ENCODE data around the gene ASNS.

ASNS gene

DNA sequence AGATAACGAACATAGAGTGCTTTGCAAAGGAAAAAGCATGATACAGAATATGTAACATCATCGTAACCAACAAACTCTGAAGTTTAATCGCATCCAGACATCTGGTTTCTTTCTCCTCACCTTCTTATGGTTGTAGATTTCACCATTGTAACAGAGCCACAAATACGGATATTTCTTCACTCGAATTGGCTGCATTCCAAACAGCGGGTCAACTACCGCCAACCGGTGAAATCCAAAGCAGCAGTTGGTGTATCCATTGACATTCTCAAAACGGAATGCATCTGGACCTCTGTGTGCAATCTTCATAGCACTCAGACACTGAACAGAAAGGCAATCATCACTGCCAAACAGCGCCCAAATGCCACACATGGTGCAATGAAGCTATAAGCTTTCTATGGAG lies 3.4 kb downstream of the ASNS start:
- no peak for DNase-seq (ENCODE audit: low spot score)
- in situ Hi-C loops (cut with MboI; ENCODE audit: low sequenced_read_pairs, unreplicated experiment): no loop called here
- TF ChIP-seq, protein P1, sequence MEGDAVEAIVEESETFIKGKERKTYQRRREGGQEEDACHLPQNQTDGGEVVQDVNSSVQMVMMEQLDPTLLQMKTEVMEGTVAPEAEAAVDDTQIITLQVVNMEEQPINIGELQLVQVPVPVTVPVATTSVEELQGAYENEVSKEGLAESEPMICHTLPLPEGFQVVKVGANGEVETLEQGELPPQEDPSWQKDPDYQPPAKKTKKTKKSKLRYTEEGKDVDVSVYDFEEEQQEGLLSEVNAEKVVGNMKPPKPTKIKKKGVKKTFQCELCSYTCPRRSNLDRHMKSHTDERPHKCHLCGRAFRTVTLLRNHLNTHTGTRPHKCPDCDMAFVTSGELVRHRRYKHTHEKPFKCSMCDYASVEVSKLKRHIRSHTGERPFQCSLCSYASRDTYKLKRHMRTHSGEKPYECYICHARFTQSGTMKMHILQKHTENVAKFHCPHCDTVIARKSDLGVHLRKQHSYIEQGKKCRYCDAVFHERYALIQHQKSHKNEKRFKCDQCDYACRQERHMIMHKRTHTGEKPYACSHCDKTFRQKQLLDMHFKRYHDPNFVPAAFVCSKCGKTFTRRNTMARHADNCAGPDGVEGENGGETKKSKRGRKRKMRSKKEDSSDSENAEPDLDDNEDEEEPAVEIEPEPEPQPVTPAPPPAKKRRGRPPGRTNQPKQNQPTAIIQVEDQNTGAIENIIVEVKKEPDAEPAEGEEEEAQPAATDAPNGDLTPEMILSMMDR (IDR thresholded peaks at IDR 0.05; ENCODE audit: borderline replicate concordance, control extremely low read depth, extremely low read depth, insufficient read depth, missing control alignments): no peak

DNA sequence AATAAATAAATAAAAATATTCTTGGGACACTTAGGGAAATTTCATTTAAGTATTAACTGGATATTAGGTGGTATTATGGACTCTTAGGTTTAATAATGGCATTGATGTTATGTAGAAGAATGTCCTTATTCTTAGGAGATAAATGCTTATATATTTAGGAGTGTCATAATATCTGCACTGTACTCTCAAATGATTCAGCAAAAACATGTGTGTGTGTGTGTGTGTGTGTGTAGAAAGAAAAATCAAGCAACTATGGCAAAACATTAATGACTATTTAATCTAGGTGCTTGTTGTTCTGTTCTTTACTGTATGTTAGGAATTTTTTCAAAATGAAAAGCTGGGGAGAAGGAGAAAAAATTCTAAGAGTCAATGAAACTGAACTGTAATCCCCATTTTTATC lies 3.9 kb downstream of the ASNS start:
- no peak for DNase-seq (ENCODE audit: low spot score)
- in situ Hi-C loops (cut with MboI; ENCODE audit: low sequenced_read_pairs, unreplicated experiment): no loop called here

DNA sequence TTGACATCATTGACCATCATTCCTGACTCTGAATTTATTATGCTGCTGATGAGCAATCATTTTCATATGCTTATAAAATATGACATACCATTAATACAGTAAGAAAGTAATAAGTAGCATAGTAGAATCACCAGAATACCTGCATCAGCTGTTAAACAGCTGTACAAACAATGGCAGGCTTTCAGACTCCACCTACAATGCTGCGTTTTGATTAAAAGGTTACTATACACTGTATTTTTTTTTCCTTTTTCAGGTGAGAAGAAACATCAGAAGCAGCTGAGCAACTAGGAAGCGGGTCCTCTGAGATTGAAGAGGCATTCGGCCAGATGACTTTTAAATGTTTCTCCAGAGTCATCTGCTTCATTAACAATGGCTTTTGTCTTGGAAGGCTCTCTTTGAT lies 7.1 kb downstream of the ASNS start:
- TF ChIP-seq, protein P1 (IDR thresholded peaks at IDR 0.05; ENCODE audit: borderline replicate concordance, control extremely low read depth, extremely low read depth, insufficient read depth, missing control alignments): no peak
- in situ Hi-C loops (cut with MboI; ENCODE audit: low sequenced_read_pairs, unreplicated experiment): no loop called here
- no peak for DNase-seq (ENCODE audit: low spot score)

More for the DNA sequence above, 3.9 kb downstream of the ASNS start:
- TF ChIP-seq, protein P1 (IDR thresholded peaks at IDR 0.05; ENCODE audit: borderline replicate concordance, control extremely low read depth, extremely low read depth, insufficient read depth, missing control alignments): no peak

DNA sequence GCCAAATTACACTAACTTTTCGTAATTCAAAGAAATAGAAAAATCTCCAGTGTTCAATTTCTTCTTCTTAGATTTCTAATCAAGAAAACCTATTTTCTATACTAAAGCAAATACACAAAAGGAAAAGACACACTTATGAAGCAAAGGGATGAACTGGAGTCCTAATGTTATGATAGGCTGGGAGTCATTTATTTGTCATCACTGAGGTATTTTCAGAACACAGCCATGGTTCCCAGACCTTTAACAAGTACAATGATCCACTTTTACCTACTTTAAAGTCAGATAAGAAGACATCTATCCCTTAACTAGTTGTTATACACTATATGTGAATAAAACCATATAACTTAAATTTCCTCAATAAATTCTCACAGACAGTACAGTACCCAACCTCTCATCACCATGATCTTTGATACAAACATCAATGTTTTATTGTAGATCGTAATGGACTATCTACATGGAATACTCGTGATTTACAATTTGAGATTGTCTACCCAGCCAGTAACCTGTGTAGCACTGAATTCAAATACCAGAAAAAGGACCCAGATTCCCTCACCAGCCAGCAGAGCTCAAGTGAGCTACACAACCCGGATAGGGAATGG lies 12.5 kb downstream of the ASNS start:
- TF ChIP-seq, protein P1 (IDR thresholded peaks at IDR 0.05; ENCODE audit: borderline replicate concordance, control extremely low read depth, extremely low read depth, insufficient read depth, missing control alignments): no peak
- in situ Hi-C loops (cut with MboI; ENCODE audit: low sequenced_read_pairs, unreplicated experiment): no loop called here

DNA sequence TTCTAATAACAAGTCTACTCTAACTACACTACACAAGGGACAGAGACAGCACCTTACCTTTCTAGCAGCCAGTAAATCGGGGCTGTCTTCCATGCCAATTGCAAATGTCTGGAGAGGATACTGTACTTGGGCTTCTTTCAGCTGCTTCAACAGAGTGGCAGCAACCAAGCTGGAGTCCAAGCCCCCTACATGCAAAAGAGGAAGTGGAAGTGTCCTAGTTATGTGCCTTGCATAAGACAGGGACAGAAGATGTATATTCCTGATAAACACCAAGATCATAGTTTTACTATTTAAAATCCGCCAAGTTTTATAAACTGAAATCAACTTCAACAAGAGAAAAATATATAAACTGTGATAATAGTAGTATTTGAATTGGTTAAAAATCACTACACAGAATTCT lies 14.0 kb downstream of the ASNS start:
- DNase-seq (ENCODE audit: low spot score): no peak
- in situ Hi-C loops (cut with MboI; ENCODE audit: low sequenced_read_pairs, unreplicated experiment): no loop called here
- TF ChIP-seq, protein P1 (IDR thresholded peaks at IDR 0.05; ENCODE audit: borderline replicate concordance, control extremely low read depth, extremely low read depth, insufficient read depth, missing control alignments): no peak

More for the DNA sequence above, 12.5 kb downstream of the ASNS start:
- DNase-seq (ENCODE audit: low spot score): no peak

DNA sequence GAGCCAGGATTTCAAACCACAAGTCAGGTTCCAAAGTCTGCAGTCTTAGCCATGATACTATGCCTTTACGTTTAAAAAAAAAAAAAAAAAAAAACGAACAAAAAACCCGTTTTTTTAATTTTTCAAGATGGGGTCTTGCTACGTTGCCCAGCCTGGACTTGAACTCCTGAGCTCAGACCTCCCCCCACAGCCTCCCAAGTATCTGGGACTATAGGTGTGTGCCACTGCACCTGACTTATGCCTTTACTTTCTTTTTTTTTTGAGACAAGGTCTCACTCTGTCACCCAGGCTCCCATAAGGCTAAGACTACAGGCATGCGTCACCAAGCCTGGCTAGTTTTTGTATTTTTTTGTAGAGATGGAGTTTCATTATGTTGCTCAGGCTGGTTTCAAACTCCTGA lies 14.7 kb downstream of the ASNS start:
- in situ Hi-C loops (cut with MboI; ENCODE audit: low sequenced_read_pairs, unreplicated experiment): no loop called here
- DNase-seq (ENCODE audit: low spot score): no peak
- TF ChIP-seq, protein P1 (IDR thresholded peaks at IDR 0.05; ENCODE audit: borderline replicate concordance, control extremely low read depth, extremely low read depth, insufficient read depth, missing control alignments): no peak
